GM18526 (cell line): ENCODE measurements around the gene ATG2B.

Experiments
- POLR2A ChIP-seq: IDR thresholded peaks from 3 replicates; pipeline ENCODE4 v1.6.1; 2011; ENCODE audit not compliant: insufficient read length; ENCODE audit errors: extremely low read depth

The ATG2B gene

GRCh38 chr14:96268431-96269358, 94.4 kb downstream of the ATG2B start:
- no peak for TF ChIP-seq POLR2A

- no peak for TF ChIP-seq POLR2A
Measured at GRCh38 chr14:96267916-96268315, 95.2 kb downstream of the ATG2B start.

GRCh38 chr14:96267336-96267735, 95.8 kb downstream of the ATG2B start:
- TF ChIP-seq POLR2A = no peak

GRCh38 chr14:96265383-96266095, 97.6 kb downstream of the ATG2B start:
- TF ChIP-seq POLR2A = no peak

- no peak for TF ChIP-seq POLR2A
Measured at GRCh38 chr14:96264853-96265252, 98.3 kb downstream of the ATG2B start.

- no peak for TF ChIP-seq POLR2A
Measured at GRCh38 chr14:96264200-96264553, 99.0 kb downstream of the ATG2B start.

GRCh38 chr14:96263347-96264199, 99.6 kb downstream of the ATG2B start:
- TF ChIP-seq POLR2A = no peak

GRCh38 chr14:96261772-96262655, 101.1 kb downstream of the ATG2B start:
- no peak for TF ChIP-seq POLR2A

- no peak for TF ChIP-seq POLR2A
Measured at GRCh38 chr14:96261053-96261452, 102.1 kb downstream of the ATG2B start.

- no peak for TF ChIP-seq POLR2A
Measured at GRCh38 chr14:96260341-96260821, 102.8 kb downstream of the ATG2B start.

- no peak for TF ChIP-seq POLR2A
Measured at GRCh38 chr14:96257900-96258299, 105.2 kb downstream of the ATG2B start.

GRCh38 chr14:96257056-96257455, 106.1 kb downstream of the ATG2B start:
- TF ChIP-seq POLR2A = no peak

- TF ChIP-seq POLR2A = no peak
Measured at GRCh38 chr14:96256407-96256806, 106.7 kb downstream of the ATG2B start.
